Measurements from ENCODE around the gene SIM1.

SIM1 gene

GRCh38 chr6:100347901-100348550 lies 116.7 kb downstream of the SIM1 start:
- DNase-seq = no peak

- no peak for DNase-seq
These were observed 117.9 kb downstream of the SIM1 start for GRCh38 chr6:100346828-100347227.

GRCh38 chr6:100346203-100346602 lies 118.5 kb downstream of the SIM1 start:
- no peak for DNase-seq

- no peak for DNase-seq
These were observed 120.0 kb downstream of the SIM1 start for GRCh38 chr6:100344761-100345160.

GRCh38 chr6:100344321-100344720 lies 120.4 kb downstream of the SIM1 start:
- no peak for DNase-seq

GRCh38 chr6:100343316-100344077 lies 121.2 kb downstream of the SIM1 start:
- no peak for DNase-seq

GRCh38 chr6:100342830-100343229 lies 121.9 kb downstream of the SIM1 start:
- no peak for DNase-seq

GRCh38 chr6:100339574-100340255 lies 125.0 kb downstream of the SIM1 start:
- DNase-seq = no peak

- no peak for DNase-seq
These were observed 126.6 kb downstream of the SIM1 start for GRCh38 chr6:100338090-100338489.

- DNase-seq = no peak
These were observed 127.8 kb downstream of the SIM1 start for GRCh38 chr6:100336876-100337275.

GRCh38 chr6:100335991-100336390 lies 128.7 kb downstream of the SIM1 start:
- no peak for DNase-seq

Measured in NCI-H774 (cell line).